ENCODE results near the gene NCR3LG1. TPM values are rescaled to one million over a fixed set of nuclear protein-coding genes. Genes with fewer than 3 reads are reported as not detected.

Gene NCR3LG1
- total and polyA plus RNA-seq, 9 of the 15 experiments (the other 6 are each of a cell fraction or from before 2014, with no cell fraction given): 4.1 to 39.8 (median 25.1) TPM

DNA sequence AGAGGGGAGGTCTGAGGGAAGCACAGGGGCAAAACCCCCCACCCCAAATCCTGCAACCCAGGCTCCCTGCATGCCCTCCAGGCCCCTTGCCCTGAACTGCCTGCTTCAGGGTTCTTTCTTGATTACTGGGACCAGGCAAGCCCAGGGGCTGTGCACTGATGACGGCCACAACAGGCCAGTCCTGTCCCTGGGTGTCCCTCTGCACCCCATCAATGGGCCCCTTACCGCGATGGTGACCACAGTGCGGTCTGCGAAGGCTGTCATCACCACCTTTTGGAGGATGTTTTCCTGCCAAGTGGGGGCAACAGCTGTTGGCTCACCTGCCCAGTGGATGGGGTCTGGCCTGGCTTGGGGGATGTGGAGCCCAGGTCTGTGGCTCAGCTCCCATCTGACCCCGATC, 41.9 kb downstream of the NCR3LG1 start:
- TF ChIP-seq LEF1 (IDR thresholded peaks at IDR 0.05) (no peak), PTRF (tag; IDR thresholded peaks at IDR 0.05) (no peak), ZNF184 (CRISPR knock-in tag; IDR thresholded peaks at IDR 0.05) (no peak), XRCC3 (IDR thresholded peaks at IDR 0.05) (no peak)
- TF ChIP-seq, protein P1, sequence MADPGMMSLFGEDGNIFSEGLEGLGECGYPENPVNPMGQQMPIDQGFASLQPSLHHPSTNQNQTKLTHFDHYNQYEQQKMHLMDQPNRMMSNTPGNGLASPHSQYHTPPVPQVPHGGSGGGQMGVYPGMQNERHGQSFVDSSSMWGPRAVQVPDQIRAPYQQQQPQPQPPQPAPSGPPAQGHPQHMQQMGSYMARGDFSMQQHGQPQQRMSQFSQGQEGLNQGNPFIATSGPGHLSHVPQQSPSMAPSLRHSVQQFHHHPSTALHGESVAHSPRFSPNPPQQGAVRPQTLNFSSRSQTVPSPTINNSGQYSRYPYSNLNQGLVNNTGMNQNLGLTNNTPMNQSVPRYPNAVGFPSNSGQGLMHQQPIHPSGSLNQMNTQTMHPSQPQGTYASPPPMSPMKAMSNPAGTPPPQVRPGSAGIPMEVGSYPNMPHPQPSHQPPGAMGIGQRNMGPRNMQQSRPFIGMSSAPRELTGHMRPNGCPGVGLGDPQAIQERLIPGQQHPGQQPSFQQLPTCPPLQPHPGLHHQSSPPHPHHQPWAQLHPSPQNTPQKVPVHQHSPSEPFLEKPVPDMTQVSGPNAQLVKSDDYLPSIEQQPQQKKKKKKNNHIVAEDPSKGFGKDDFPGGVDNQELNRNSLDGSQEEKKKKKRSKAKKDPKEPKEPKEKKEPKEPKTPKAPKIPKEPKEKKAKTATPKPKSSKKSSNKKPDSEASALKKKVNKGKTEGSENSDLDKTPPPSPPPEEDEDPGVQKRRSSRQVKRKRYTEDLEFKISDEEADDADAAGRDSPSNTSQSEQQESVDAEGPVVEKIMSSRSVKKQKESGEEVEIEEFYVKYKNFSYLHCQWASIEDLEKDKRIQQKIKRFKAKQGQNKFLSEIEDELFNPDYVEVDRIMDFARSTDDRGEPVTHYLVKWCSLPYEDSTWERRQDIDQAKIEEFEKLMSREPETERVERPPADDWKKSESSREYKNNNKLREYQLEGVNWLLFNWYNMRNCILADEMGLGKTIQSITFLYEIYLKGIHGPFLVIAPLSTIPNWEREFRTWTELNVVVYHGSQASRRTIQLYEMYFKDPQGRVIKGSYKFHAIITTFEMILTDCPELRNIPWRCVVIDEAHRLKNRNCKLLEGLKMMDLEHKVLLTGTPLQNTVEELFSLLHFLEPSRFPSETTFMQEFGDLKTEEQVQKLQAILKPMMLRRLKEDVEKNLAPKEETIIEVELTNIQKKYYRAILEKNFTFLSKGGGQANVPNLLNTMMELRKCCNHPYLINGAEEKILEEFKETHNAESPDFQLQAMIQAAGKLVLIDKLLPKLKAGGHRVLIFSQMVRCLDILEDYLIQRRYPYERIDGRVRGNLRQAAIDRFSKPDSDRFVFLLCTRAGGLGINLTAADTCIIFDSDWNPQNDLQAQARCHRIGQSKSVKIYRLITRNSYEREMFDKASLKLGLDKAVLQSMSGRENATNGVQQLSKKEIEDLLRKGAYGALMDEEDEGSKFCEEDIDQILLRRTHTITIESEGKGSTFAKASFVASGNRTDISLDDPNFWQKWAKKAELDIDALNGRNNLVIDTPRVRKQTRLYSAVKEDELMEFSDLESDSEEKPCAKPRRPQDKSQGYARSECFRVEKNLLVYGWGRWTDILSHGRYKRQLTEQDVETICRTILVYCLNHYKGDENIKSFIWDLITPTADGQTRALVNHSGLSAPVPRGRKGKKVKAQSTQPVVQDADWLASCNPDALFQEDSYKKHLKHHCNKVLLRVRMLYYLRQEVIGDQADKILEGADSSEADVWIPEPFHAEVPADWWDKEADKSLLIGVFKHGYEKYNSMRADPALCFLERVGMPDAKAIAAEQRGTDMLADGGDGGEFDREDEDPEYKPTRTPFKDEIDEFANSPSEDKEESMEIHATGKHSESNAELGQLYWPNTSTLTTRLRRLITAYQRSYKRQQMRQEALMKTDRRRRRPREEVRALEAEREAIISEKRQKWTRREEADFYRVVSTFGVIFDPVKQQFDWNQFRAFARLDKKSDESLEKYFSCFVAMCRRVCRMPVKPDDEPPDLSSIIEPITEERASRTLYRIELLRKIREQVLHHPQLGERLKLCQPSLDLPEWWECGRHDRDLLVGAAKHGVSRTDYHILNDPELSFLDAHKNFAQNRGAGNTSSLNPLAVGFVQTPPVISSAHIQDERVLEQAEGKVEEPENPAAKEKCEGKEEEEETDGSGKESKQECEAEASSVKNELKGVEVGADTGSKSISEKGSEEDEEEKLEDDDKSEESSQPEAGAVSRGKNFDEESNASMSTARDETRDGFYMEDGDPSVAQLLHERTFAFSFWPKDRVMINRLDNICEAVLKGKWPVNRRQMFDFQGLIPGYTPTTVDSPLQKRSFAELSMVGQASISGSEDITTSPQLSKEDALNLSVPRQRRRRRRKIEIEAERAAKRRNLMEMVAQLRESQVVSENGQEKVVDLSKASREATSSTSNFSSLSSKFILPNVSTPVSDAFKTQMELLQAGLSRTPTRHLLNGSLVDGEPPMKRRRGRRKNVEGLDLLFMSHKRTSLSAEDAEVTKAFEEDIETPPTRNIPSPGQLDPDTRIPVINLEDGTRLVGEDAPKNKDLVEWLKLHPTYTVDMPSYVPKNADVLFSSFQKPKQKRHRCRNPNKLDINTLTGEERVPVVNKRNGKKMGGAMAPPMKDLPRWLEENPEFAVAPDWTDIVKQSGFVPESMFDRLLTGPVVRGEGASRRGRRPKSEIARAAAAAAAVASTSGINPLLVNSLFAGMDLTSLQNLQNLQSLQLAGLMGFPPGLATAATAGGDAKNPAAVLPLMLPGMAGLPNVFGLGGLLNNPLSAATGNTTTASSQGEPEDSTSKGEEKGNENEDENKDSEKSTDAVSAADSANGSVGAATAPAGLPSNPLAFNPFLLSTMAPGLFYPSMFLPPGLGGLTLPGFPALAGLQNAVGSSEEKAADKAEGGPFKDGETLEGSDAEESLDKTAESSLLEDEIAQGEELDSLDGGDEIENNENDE (IDR thresholded peaks at IDR 0.05; ENCODE audit: low read depth, low read length): no peak
- ATAC-seq: no peak
- ChIA-PET CTCF (ENCODE audit: low intra/inter-chr PET ratio) (interaction anchor here (0.6 kb wide), 1 partner anchor 111 kb away, joined by 3 read pairs; no protein-coding TSS in a partner anchor), POLR2A (interaction anchor here (1.2 kb wide), 2 partner anchors 9 to 12 kb away, joined by 3 to 4 read pairs; no protein-coding TSS in a partner anchor)
- H2AFZ ChIP-seq (ENCODE audit: low read depth, low read length): no peak overlapping the region
- no peaks in the 10 kb centered on the region for H3K9me3 ChIP-seq (replicated peaks; ENCODE audit: control insufficient read depth, insufficient read depth, low read depth, low read length)
- H3K79me2 ChIP-seq (ENCODE audit: control insufficient read depth, insufficient read depth, low read length): no peaks in the 10 kb centered on the region
- H3K4me1 ChIP-seq (replicated peaks in 1 of 2; ENCODE audit: control insufficient read depth in 2 of 2, insufficient read depth in 2 of 2, low read length in 2 of 2): peaks cover 0 to 16% of the 10 kb centered on the region in 2 experiments; a peak in 2 of 5 replicates
- intact Hi-C loops (cut with micrococcal nuclease) (no loop called here), in situ Hi-C loops (cut with MboI) (loop anchor here (10.0 kb wide), 1 partner anchor 131 kb away; no protein-coding TSS in a partner anchor)
- H4K20me1 ChIP-seq (replicated peaks; ENCODE audit: control insufficient read depth, insufficient read depth, low read length): peaks cover 3% of the 10 kb centered on the region; the same call in 1 of the 2 replicates
- H3K9me1 ChIP-seq (ENCODE audit: control insufficient read depth, insufficient read depth, low read length): no peaks in the 10 kb centered on the region
- no peak overlapping the region for H3K4me2 ChIP-seq (ENCODE audit: insufficient read depth, low read length)
- H3K9ac ChIP-seq (ENCODE audit: insufficient read depth in 1 of 2, low read depth in 2 of 2, low read length in 2 of 2): no peak overlapping the region
- DNase-seq (ENCODE audit: extremely low read depth in 1 of 4, low spot score in 3 of 4): no peak
- no TSS peak for BruUV-seq (replicated peaks)
- H3K4me3 ChIP-seq: no peak overlapping the region
- no peak for FAIRE-seq
- H3K27me3 ChIP-seq (ENCODE audit: control insufficient read depth in 2 of 2, insufficient read depth in 2 of 2, low read length in 2 of 2): peaks cover 14 to 57% of the 10 kb centered on the region in 2 experiments
- H3K27ac ChIP-seq (ENCODE audit: extremely low read depth, low read depth, low read length): no peak overlapping the region
- WGBS (ENCODE audit: insufficient coverage, low coverage, missing lambda C conversion rate): 15% methylated on average over 6 of the region's 6 CpGs
- H3K36me3 ChIP-seq (ENCODE audit: control insufficient read depth, insufficient read depth, low read length): no peaks in the 10 kb centered on the region

Data from K562 (cell line).